Activated CD4-positive, alpha-beta T cell treated with anti-CD3 and anti-CD28 coated beads for 4 hours (primary cell): ENCODE measurements around the gene TRIM17.
A peak's percentile ranks its signal among the peaks of the same experiment; 100 is the strongest.
"Not testable (repeated sequence)": the region's sequence is repeated elsewhere in the genome, so short reads cannot be mapped to it uniquely, and the experiment has no call there.

Experiments
- DNase-seq, 2 donors: peaks; one replicate each; pipeline ENCODE4 v3.0.0-alpha.2; 2020

The TRIM17 gene

GRCh38 chr1:228446852-228447251 is 30.2 kb upstream of the TRIM17 start:
- no peak for DNase-seq

GRCh38 chr1:228445843-228446650 is 29.4 kb upstream of the TRIM17 start:
- peak in 1 of 2 donors; percentile 6 for DNase-seq

- no peak for DNase-seq
These were observed 28.8 kb upstream of the TRIM17 start for GRCh38 chr1:228445490-228445842.

- no peak for DNase-seq
These were observed 26.7 kb upstream of the TRIM17 start for GRCh38 chr1:228443395-228443794.

- DNase-seq = no peak
These were observed 24.3 kb upstream of the TRIM17 start for GRCh38 chr1:228440761-228441500.

- DNase-seq = no peak
These were observed 21.6 kb upstream of the TRIM17 start for GRCh38 chr1:228438266-228438665.

GRCh38 chr1:228437424-228437962 is 20.8 kb upstream of the TRIM17 start:
- no peak for DNase-seq

- no peak for DNase-seq
These were observed 18.0 kb upstream of the TRIM17 start for GRCh38 chr1:228434689-228435088.

- DNase-seq = not testable (repeated sequence)
These were observed 16.8 kb upstream of the TRIM17 start for GRCh38 chr1:228433337-228434053.

- DNase-seq = no peak
These were observed 13.6 kb upstream of the TRIM17 start for GRCh38 chr1:228430243-228430642.

- DNase-seq = no peak
These were observed 13.0 kb upstream of the TRIM17 start for GRCh38 chr1:228429698-228430097.

- DNase-seq = no peak
These were observed 12.3 kb upstream of the TRIM17 start for GRCh38 chr1:228429007-228429406.

- DNase-seq = no peak
These were observed 11.8 kb upstream of the TRIM17 start for GRCh38 chr1:228428412-228428811.

- DNase-seq = no peak
These were observed 10.0 kb upstream of the TRIM17 start for GRCh38 chr1:228426518-228427175.

- no peak for DNase-seq
These were observed 8.3 kb upstream of the TRIM17 start for GRCh38 chr1:228424685-228425660.

- no peak for DNase-seq
These were observed 6.9 kb upstream of the TRIM17 start for GRCh38 chr1:228423404-228424053.

- no peak for DNase-seq
These were observed 4.5 kb upstream of the TRIM17 start for GRCh38 chr1:228420968-228421826.

GRCh38 chr1:228417483-228418203 is 982 bp upstream of the TRIM17 start:
- no peak for DNase-seq

- no peak for DNase-seq
These were observed 400 bp upstream of the TRIM17 start for GRCh38 chr1:228417061-228417460.
